Measurements from ENCODE around the gene TOMM7.
A peak's percentile ranks its signal among the peaks of the same experiment; 100 is the strongest.

TOMM7 gene

GRCh38 chr7:22822486-22823141 is at the start of gene TOMM7:
Gene TOMM7 (minus strand): TSS chr7:22822849. CDS start chr7:22822779, 70 bp downstream.
- peaks cover 2 to 3% of the 10 kb centered on the region in 2 donors for H3K36me3 ChIP-seq (ENCODE audit: control insufficient read depth in 1 of 2, insufficient read depth in 2 of 2, low read length in 2 of 2)
- peak within 1 kb of the TSS; percentile 71 to 98 for H3K4me3 ChIP-seq (ENCODE audit: low read depth in 1 of 2, low read length in 2 of 2)
- H3K9me3 ChIP-seq (ENCODE audit: control insufficient read depth in 1 of 2, low read length in 2 of 2): no peaks in the 10 kb centered on the region
- H3K4me1 ChIP-seq (ENCODE audit: control insufficient read depth in 1 of 2, insufficient read depth in 2 of 2, low read length in 2 of 2): peaks cover 5 to 30% of the 10 kb centered on the region in 2 donors
- no peaks in the 10 kb centered on the region for H3K27me3 ChIP-seq (ENCODE audit: low read depth, low read length)
- peak within 1 kb of the TSS; percentile 94 for H3K27ac ChIP-seq (ENCODE audit: low read length)

GRCh38 chr7:22872096-22872807 is 49.6 kb upstream of the TOMM7 start:
- Histone ChIP-seq H3K36me3 (ENCODE audit: control insufficient read depth in 1 of 2, insufficient read depth in 2 of 2, low read length in 2 of 2) (no peaks in the 10 kb centered on the region), H3K27ac (ENCODE audit: low read length) (no peak overlapping the region), H3K9me3 (ENCODE audit: control insufficient read depth in 1 of 2, low read length in 2 of 2) (no peaks in the 10 kb centered on the region), H3K27me3 (ENCODE audit: low read depth, low read length) (no peaks in the 10 kb centered on the region), H3K4me1 (ENCODE audit: control insufficient read depth in 1 of 2, insufficient read depth in 2 of 2, low read length in 2 of 2) (no peaks in the 10 kb centered on the region), H3K4me3 (ENCODE audit: low read depth in 1 of 2, low read length in 2 of 2) (no peak overlapping the region)

- H3K4me1 ChIP-seq (ENCODE audit: control insufficient read depth in 1 of 2, insufficient read depth in 2 of 2, low read length in 2 of 2): peaks cover 0 to under 1% of the 10 kb centered on the region in 2 donors
- H3K36me3 ChIP-seq (ENCODE audit: control insufficient read depth in 1 of 2, insufficient read depth in 2 of 2, low read length in 2 of 2): no peaks in the 10 kb centered on the region
- no peaks in the 10 kb centered on the region for H3K27me3 ChIP-seq (ENCODE audit: low read depth, low read length)
- H3K9me3 ChIP-seq (ENCODE audit: control insufficient read depth in 1 of 2, low read length in 2 of 2): no peaks in the 10 kb centered on the region
- no peak overlapping the region for H3K27ac ChIP-seq (ENCODE audit: low read length)
- H3K4me3 ChIP-seq (ENCODE audit: low read depth in 1 of 2, low read length in 2 of 2): no peak overlapping the region
Observed at GRCh38 chr7:22871661-22872060, 49.0 kb upstream of the TOMM7 start.

- H3K36me3 ChIP-seq (ENCODE audit: control insufficient read depth in 1 of 2, insufficient read depth in 2 of 2, low read length in 2 of 2): no peaks in the 10 kb centered on the region
- H3K4me1 ChIP-seq (ENCODE audit: control insufficient read depth in 1 of 2, insufficient read depth in 2 of 2, low read length in 2 of 2): peaks cover 0 to 4% of the 10 kb centered on the region in 2 donors
- H3K4me3 ChIP-seq (ENCODE audit: low read depth in 1 of 2, low read length in 2 of 2): no peak overlapping the region
- H3K27ac ChIP-seq (ENCODE audit: low read length): no peak overlapping the region
- H3K27me3 ChIP-seq (ENCODE audit: low read depth, low read length): no peaks in the 10 kb centered on the region
- H3K9me3 ChIP-seq (ENCODE audit: control insufficient read depth in 1 of 2, low read length in 2 of 2): no peaks in the 10 kb centered on the region
Observed at GRCh38 chr7:22868509-22868908, 45.9 kb upstream of the TOMM7 start.

GRCh38 chr7:22867589-22867988 is 44.9 kb upstream of the TOMM7 start:
- Histone ChIP-seq H3K9me3 (ENCODE audit: control insufficient read depth in 1 of 2, low read length in 2 of 2) (no peaks in the 10 kb centered on the region), H3K27me3 (ENCODE audit: low read depth, low read length) (no peaks in the 10 kb centered on the region), H3K27ac (ENCODE audit: low read length) (peak overlapping the region; percentile 66), H3K4me3 (ENCODE audit: low read depth in 1 of 2, low read length in 2 of 2) (no peak overlapping the region), H3K36me3 (ENCODE audit: control insufficient read depth in 1 of 2, insufficient read depth in 2 of 2, low read length in 2 of 2) (no peaks in the 10 kb centered on the region), H3K4me1 (ENCODE audit: control insufficient read depth in 1 of 2, insufficient read depth in 2 of 2, low read length in 2 of 2) (peaks cover 0 to 4% of the 10 kb centered on the region in 2 donors)

- Histone ChIP-seq H3K27me3 (ENCODE audit: low read depth, low read length) (no peaks in the 10 kb centered on the region), H3K9me3 (ENCODE audit: control insufficient read depth in 1 of 2, low read length in 2 of 2) (no peaks in the 10 kb centered on the region), H3K36me3 (ENCODE audit: control insufficient read depth in 1 of 2, insufficient read depth in 2 of 2, low read length in 2 of 2) (no peaks in the 10 kb centered on the region), H3K4me1 (ENCODE audit: control insufficient read depth in 1 of 2, insufficient read depth in 2 of 2, low read length in 2 of 2) (peaks cover 0 to 4% of the 10 kb centered on the region in 2 donors), H3K4me3 (ENCODE audit: low read depth in 1 of 2, low read length in 2 of 2) (no peak overlapping the region), H3K27ac (ENCODE audit: low read length) (peak overlapping the region; percentile 66)
Observed at GRCh38 chr7:22867003-22867402, 44.4 kb upstream of the TOMM7 start.

- Histone ChIP-seq H3K27ac (ENCODE audit: low read length) (peak overlapping the region; percentile 35), H3K4me3 (ENCODE audit: low read depth in 1 of 2, low read length in 2 of 2) (no peak overlapping the region), H3K27me3 (ENCODE audit: low read depth, low read length) (no peaks in the 10 kb centered on the region), H3K9me3 (ENCODE audit: control insufficient read depth in 1 of 2, low read length in 2 of 2) (no peaks in the 10 kb centered on the region), H3K4me1 (ENCODE audit: control insufficient read depth in 1 of 2, insufficient read depth in 2 of 2, low read length in 2 of 2) (peaks cover 0 to 4% of the 10 kb centered on the region in 2 donors), H3K36me3 (ENCODE audit: control insufficient read depth in 1 of 2, insufficient read depth in 2 of 2, low read length in 2 of 2) (no peaks in the 10 kb centered on the region)
Observed at GRCh38 chr7:22865602-22865960, 42.9 kb upstream of the TOMM7 start.

- Histone ChIP-seq H3K27me3 (ENCODE audit: low read depth, low read length) (no peaks in the 10 kb centered on the region), H3K9me3 (ENCODE audit: control insufficient read depth in 1 of 2, low read length in 2 of 2) (no peaks in the 10 kb centered on the region), H3K36me3 (ENCODE audit: control insufficient read depth in 1 of 2, insufficient read depth in 2 of 2, low read length in 2 of 2) (no peaks in the 10 kb centered on the region), H3K27ac (ENCODE audit: low read length) (peak overlapping the region; percentile 35), H3K4me1 (ENCODE audit: control insufficient read depth in 1 of 2, insufficient read depth in 2 of 2, low read length in 2 of 2) (peaks cover 0 to 4% of the 10 kb centered on the region in 2 donors), H3K4me3 (ENCODE audit: low read depth in 1 of 2, low read length in 2 of 2) (no peak overlapping the region)
Observed at GRCh38 chr7:22864855-22865601, 42.4 kb upstream of the TOMM7 start.

- Histone ChIP-seq H3K36me3 (ENCODE audit: control insufficient read depth in 1 of 2, insufficient read depth in 2 of 2, low read length in 2 of 2) (no peaks in the 10 kb centered on the region), H3K27ac (ENCODE audit: low read length) (no peak overlapping the region), H3K4me3 (ENCODE audit: low read depth in 1 of 2, low read length in 2 of 2) (no peak overlapping the region), H3K9me3 (ENCODE audit: control insufficient read depth in 1 of 2, low read length in 2 of 2) (no peaks in the 10 kb centered on the region), H3K4me1 (ENCODE audit: control insufficient read depth in 1 of 2, insufficient read depth in 2 of 2, low read length in 2 of 2) (peaks cover 0 to 4% of the 10 kb centered on the region in 2 donors), H3K27me3 (ENCODE audit: low read depth, low read length) (no peaks in the 10 kb centered on the region)
Observed at GRCh38 chr7:22864301-22864700, 41.7 kb upstream of the TOMM7 start.

GRCh38 chr7:22863156-22863899 is 40.7 kb upstream of the TOMM7 start:
- Histone ChIP-seq H3K36me3 (ENCODE audit: control insufficient read depth in 1 of 2, insufficient read depth in 2 of 2, low read length in 2 of 2) (peaks cover 0 to 6% of the 10 kb centered on the region in 2 donors), H3K4me3 (ENCODE audit: low read depth in 1 of 2, low read length in 2 of 2) (no peak overlapping the region), H3K27me3 (ENCODE audit: low read depth, low read length) (no peaks in the 10 kb centered on the region), H3K9me3 (ENCODE audit: control insufficient read depth in 1 of 2, low read length in 2 of 2) (no peaks in the 10 kb centered on the region), H3K4me1 (ENCODE audit: control insufficient read depth in 1 of 2, insufficient read depth in 2 of 2, low read length in 2 of 2) (peaks cover 0 to 9% of the 10 kb centered on the region in 2 donors), H3K27ac (ENCODE audit: low read length) (no peak overlapping the region)

GRCh38 chr7:22861576-22861975 is 38.9 kb upstream of the TOMM7 start:
- Histone ChIP-seq H3K4me3 (ENCODE audit: low read depth in 1 of 2, low read length in 2 of 2) (no peak overlapping the region), H3K27ac (ENCODE audit: low read length) (no peak overlapping the region), H3K9me3 (ENCODE audit: control insufficient read depth in 1 of 2, low read length in 2 of 2) (no peaks in the 10 kb centered on the region), H3K36me3 (ENCODE audit: control insufficient read depth in 1 of 2, insufficient read depth in 2 of 2, low read length in 2 of 2) (peaks cover 3 to 13% of the 10 kb centered on the region in 2 donors), H3K27me3 (ENCODE audit: low read depth, low read length) (no peaks in the 10 kb centered on the region), H3K4me1 (ENCODE audit: control insufficient read depth in 1 of 2, insufficient read depth in 2 of 2, low read length in 2 of 2) (peaks cover 0 to 13% of the 10 kb centered on the region in 2 donors)

Measured in muscle layer of duodenum (tissue), 2 donors.